Testis (tissue), 3 donors: ENCODE results near the gene KMT5C. TPM values are rescaled to one million over a fixed set of nuclear protein-coding genes. Genes with fewer than 3 reads are reported as not detected.

ENCODE experiments used
- DNase-seq: peaks from one replicate; pipeline ENCODE4 v3.0.0-alpha.2; 2019
- H3K27ac ChIP-seq, 2 donors: fragments of 200-600 bp; sonication (generic); one replicate each; pipeline ENCODE4 v1.5.1; 2019
- H3K27me3 ChIP-seq: fragments of 200-600 bp; sonication (generic); one replicate; pipeline ENCODE4 v1.5.1; 2019
- H3K36me3 ChIP-seq: fragments of 200-600 bp; sonication (generic); one replicate; pipeline ENCODE4 v1.5.1; 2017; ENCODE audit warnings: low read depth; ENCODE audit errors: missing control alignments
- H3K4me1 ChIP-seq: fragments of 200-600 bp; sonication (generic); one replicate; pipeline ENCODE4 v1.5.1; 2019
- H3K4me3 ChIP-seq, 2 donors: fragments of 200-600 bp; sonication (generic); one replicate each; pipeline ENCODE4 v1.5.1; 2017 to 2019
- H3K9me3 ChIP-seq: fragments of 200-600 bp; sonication (generic); one replicate; pipeline ENCODE4 v1.5.1; 2017
- CTCF ChIP-seq, 3 experiments: fragments of 450-650 bp in 2 of 3; fragments of 200-600 bp in 1 of 3; sonication (generic) in 1 of 3; IDR thresholded peaks; one replicate each; pipeline ENCODE4 v1.5.1; 2016 to 2019; ENCODE audit warnings: antibody characterized with exemption in 3 of 3, mild to moderate bottlenecking in 2 of 3, moderate library complexity in 1 of 3
- POLR2A ChIP-seq: fragments of 450-650 bp; IDR thresholded peaks from one replicate; pipeline ENCODE4 v1.6.1; 2017; ENCODE audit warnings: antibody characterized with exemption, mild to moderate bottlenecking, moderate library complexity
- WGBS, 2 donors: methylation state at CpG; one replicate each; pipeline ENCODE4 v1.1.5; 2018; 5-methylcytosine and 5-hydroxymethylcytosine counted together
- intact Hi-C: fragments of 100-400 bp; cut with DNase I; formaldehyde crosslinking; loops from one replicate; pipeline ENCODE4 v1.15.1; 2023; ENCODE audit warnings: low total_unique reads
- polyA plus RNA-seq: library from polyadenylated mRNA; stranded (reverse); fragments of 350-450 nt; fragmentation: Illumina TruSeq; extraction: RNeasy Lipid Tissue Mini Kit (QIAGEN cat#74804); gene quantifications from one replicate; pipeline ENCODE4 v1.2.3, GENCODE V29; 2014; ENCODE audit warnings: low read depth, low replicate concordance; ENCODE audit not compliant: insufficient read depth
- total RNA-seq, 2 donors: library from RNA; depleted of rRNA; stranded (reverse); fragments of >200 nt; gene quantifications; one replicate each; pipeline ENCODE4 v1.2.3, GENCODE V29; 2016

Gene KMT5C
- total and polyA plus RNA-seq, 3 donors from 2014 or later: 14.6 to 62.9 (median 48.8) TPM

GRCh38 chr19:55304980-55305379, 34.7 kb upstream of the KMT5C start:
- no peaks in the 10 kb centered on the region for H3K36me3 ChIP-seq
- H3K4me1 ChIP-seq: peaks cover 12% of the 10 kb centered on the region
- peak; percentile 31 for DNase-seq
- no peaks in the 10 kb centered on the region for H3K27me3 ChIP-seq
- H3K9me3 ChIP-seq: no peaks in the 10 kb centered on the region
- no peak overlapping the region for H3K27ac ChIP-seq
- intact Hi-C loops: no loop called here
- no peak for TF ChIP-seq CTCF (IDR thresholded peaks at IDR 0.05)
- TF ChIP-seq POLR2A: no peak
- 56 to 60% methylated on average over 12 to 14 of the region's 14 CpGs for WGBS, 2 donors
- peak overlapping the region in 1 of 2 donors; percentile 12 for H3K4me3 ChIP-seq

GRCh38 chr19:55305491-55305890, 34.2 kb upstream of the KMT5C start:
- Histone ChIP-seq H3K9me3 (no peaks in the 10 kb centered on the region), H3K27me3 (no peaks in the 10 kb centered on the region), H3K36me3 (no peaks in the 10 kb centered on the region), H3K27ac (no peak overlapping the region), H3K4me3 (no peak overlapping the region), H3K4me1 (peaks cover 12% of the 10 kb centered on the region)
- TF ChIP-seq CTCF (IDR thresholded peaks at IDR 0.05) (no peak), POLR2A (no peak)
- intact Hi-C loops: no loop called here
- peak; percentile 85 for DNase-seq
- WGBS, 2 donors: 63 to 76% methylated on average over 9 of the region's 9 CpGs

GRCh38 chr19:55305983-55306562, 33.6 kb upstream of the KMT5C start:
- no peak for DNase-seq
- H3K4me1 ChIP-seq: peaks cover 6% of the 10 kb centered on the region
- TF ChIP-seq CTCF (IDR thresholded peaks at IDR 0.05) (no peak), POLR2A (no peak)
- no peak overlapping the region for H3K4me3 ChIP-seq
- 88 to 93% methylated on average over 16 to 17 of the region's 17 CpGs for WGBS, 2 donors
- no peaks in the 10 kb centered on the region for H3K27me3 ChIP-seq
- intact Hi-C loops: no loop called here
- H3K27ac ChIP-seq: no peak overlapping the region
- no peaks in the 10 kb centered on the region for H3K36me3 ChIP-seq
- H3K9me3 ChIP-seq: no peaks in the 10 kb centered on the region

GRCh38 chr19:55306712-55307111, 33.0 kb upstream of the KMT5C start:
- no peak for TF ChIP-seq POLR2A
- no peak for TF ChIP-seq CTCF (IDR thresholded peaks at IDR 0.05)
- no peak for DNase-seq
- Histone ChIP-seq H3K4me3 (no peak overlapping the region), H3K4me1 (no peaks in the 10 kb centered on the region), H3K9me3 (no peaks in the 10 kb centered on the region), H3K27ac (no peak overlapping the region), H3K27me3 (no peaks in the 10 kb centered on the region), H3K36me3 (no peaks in the 10 kb centered on the region)
- WGBS, 2 donors: 84 to 91% methylated on average over 3 of the region's 3 CpGs
- intact Hi-C loops: no loop called here

- no peak overlapping the region for H3K4me3 ChIP-seq
- intact Hi-C loops: no loop called here
- 92 to 97% methylated on average over 5 to 11 of the region's 11 CpGs for WGBS, 2 donors
- TF ChIP-seq POLR2A: no peak
- TF ChIP-seq CTCF (IDR thresholded peaks at IDR 0.05): no peak
- no peaks in the 10 kb centered on the region for H3K27me3 ChIP-seq
- no peak for DNase-seq
- no peaks in the 10 kb centered on the region for H3K4me1 ChIP-seq
- no peaks in the 10 kb centered on the region for H3K36me3 ChIP-seq
- no peak overlapping the region for H3K27ac ChIP-seq
- no peaks in the 10 kb centered on the region for H3K9me3 ChIP-seq
Observed at GRCh38 chr19:55308281-55308680, 31.4 kb upstream of the KMT5C start.
